Ascending aorta (tissue), 2 donors: ENCODE results near the gene LANCL3. TPM values are rescaled to one million over a fixed set of nuclear protein-coding genes. Genes with fewer than 3 reads are reported as not detected.

Source experiments
- DNase-seq, 2 donors: peaks; one replicate each; pipeline ENCODE4 v3.0.0-alpha.2; 2019; ENCODE audit warnings: low spot score in 2 of 2
- H3K27ac ChIP-seq, 2 donors: fragments of 200-600 bp; sonication (generic); one replicate each; pipeline ENCODE4 v1.5.1; 2016 to 2017; ENCODE audit warnings: mild to moderate bottlenecking in 1 of 2
- H3K27me3 ChIP-seq: fragments of 200-600 bp; sonication (generic); one replicate; pipeline ENCODE4 v1.5.1; 2017
- H3K36me3 ChIP-seq, 2 donors: fragments of 200-600 bp; sonication (generic); one replicate each; pipeline ENCODE4 v1.5.1; 2016
- H3K4me1 ChIP-seq, 2 donors: fragments of 200-600 bp; sonication (generic); one replicate each; pipeline ENCODE4 v1.5.1; 2016 to 2017; ENCODE audit warnings: mild to moderate bottlenecking in 1 of 2
- H3K4me3 ChIP-seq, 2 donors: fragments of 200-600 bp; sonication (generic); one replicate each; pipeline ENCODE4 v1.5.1; 2016 to 2017; ENCODE audit warnings: mild to moderate bottlenecking in 1 of 2
- H3K9me3 ChIP-seq, 2 donors: fragments of 200-600 bp; sonication (generic); one replicate each; pipeline ENCODE4 v1.5.1; 2016
- CTCF ChIP-seq, 3 experiments: fragments of 200-600 bp in 2 of 3; fragments of 450-650 bp in 1 of 3; sonication (generic) in 2 of 3; IDR thresholded peaks; one replicate each; pipeline ENCODE4 v1.5.1; 2016 to 2019; ENCODE audit warnings: antibody characterized with exemption in 3 of 3, mild to moderate bottlenecking in 1 of 3, moderate library complexity in 1 of 3
- intact Hi-C: fragments of 100-400 bp; cut with DNase I; formaldehyde crosslinking; loops from one replicate; pipeline ENCODE4 v1.15.1; 2023
- total RNA-seq: library from RNA; depleted of rRNA; stranded (reverse); fragments of >200 nt; gene quantifications from one replicate; pipeline ENCODE4 v1.1.0, GENCODE V29; 2016

Gene LANCL3
- total RNA-seq, 1 donor from 2014 or later = 1.7 TPM

- DNase-seq = no peak
- Histone ChIP-seq H3K4me3 (no peak overlapping the region), H3K36me3 (no peaks in the 10 kb centered on the region), H3K27ac (peak overlapping the region; percentile 22 to 35), H3K4me1 (peaks cover 0 to 5% of the 10 kb centered on the region in 2 donors), H3K9me3 (no peaks in the 10 kb centered on the region), H3K27me3 (peaks cover 6% of the 10 kb centered on the region)
- intact Hi-C loops = no loop called here
- no peak for TF ChIP-seq CTCF (IDR thresholded peaks at IDR 0.05)
Observed at GRCh38 chrX:37722595-37722994, 151.1 kb downstream of the LANCL3 start.

- Histone ChIP-seq H3K27me3 (no peaks in the 10 kb centered on the region), H3K4me1 (peaks cover 0 to 5% of the 10 kb centered on the region in 2 donors), H3K27ac (no peak overlapping the region), H3K36me3 (no peaks in the 10 kb centered on the region), H3K9me3 (no peaks in the 10 kb centered on the region), H3K4me3 (no peak overlapping the region)
- intact Hi-C loops = no loop called here
- no peak for DNase-seq
- TF ChIP-seq CTCF (IDR thresholded peaks at IDR 0.05) = no peak
Observed at GRCh38 chrX:37726346-37726745, 154.9 kb downstream of the LANCL3 start.

Other genes starting within 250 kb of the LANCL3 start
- 3.9 TPM for gene PRRG1, start 222.3 kb upstream of the LANCL3 start, total RNA-seq
- 0.53 TPM for gene XK, start 114.1 kb downstream of the LANCL3 start, total RNA-seq
- gene CYBB, start 208.4 kb downstream of the LANCL3 start, total RNA-seq = 19.7 TPM